Measurements from ENCODE around the gene RAMP2.

GRCh38 chr17:42798383-42799380, 37.7 kb downstream of the RAMP2 start, which contains the start of the genes CNTD1 and COA3:
- no peak for TF ChIP-seq ZNF274 (IDR thresholded peaks at IDR 0.05; ENCODE audit: low read depth, low read length)
- TF ChIP-seq SUZ12 (IDR thresholded peaks at IDR 0.05; ENCODE audit: extremely low read depth, insufficient read depth, insufficient read length), result no peak

Measured in NT2/D1 (cell line).